ENCODE data around the gene KYNU.

KYNU gene

DNA sequence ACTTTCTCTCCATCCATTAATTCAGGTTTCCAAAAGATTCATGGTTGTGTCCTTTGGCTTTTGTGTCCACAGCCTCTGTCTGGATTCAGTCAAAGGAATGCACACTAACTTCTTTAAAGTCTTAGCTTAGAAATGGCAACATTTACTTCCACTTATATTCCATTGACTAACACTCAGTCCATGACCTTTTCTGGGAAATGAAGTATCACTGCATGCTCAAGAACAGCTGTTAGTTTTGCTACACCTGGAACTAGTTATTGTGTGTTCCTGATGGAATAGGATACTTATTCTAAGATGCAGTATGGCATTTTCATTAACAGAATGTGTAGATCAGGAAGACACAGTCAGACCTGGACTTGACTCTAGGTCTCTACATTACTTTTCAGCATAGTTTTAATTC, 88.8 kb downstream of the KYNU start:
- DNase-seq, result no peak

DNA sequence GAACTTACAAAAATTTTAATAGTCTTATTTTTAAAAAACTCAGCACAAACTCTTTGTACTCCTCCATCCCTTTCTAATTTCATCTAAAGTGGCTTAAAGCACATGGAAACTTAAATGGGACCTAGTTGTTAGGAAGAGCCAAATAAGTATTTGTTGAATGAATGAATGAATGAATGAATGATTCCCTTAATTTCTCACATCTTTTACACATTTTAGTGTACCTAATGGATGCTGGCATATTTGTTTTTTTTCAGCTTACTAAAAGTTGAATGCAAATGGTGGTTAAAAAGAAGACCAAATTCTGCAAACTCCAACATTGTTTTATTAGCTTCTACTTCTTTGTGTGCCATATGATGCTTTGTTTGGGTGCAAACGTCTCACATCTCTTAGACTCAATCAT, 89.6 kb downstream of the KYNU start:
- no peak for DNase-seq

DNA sequence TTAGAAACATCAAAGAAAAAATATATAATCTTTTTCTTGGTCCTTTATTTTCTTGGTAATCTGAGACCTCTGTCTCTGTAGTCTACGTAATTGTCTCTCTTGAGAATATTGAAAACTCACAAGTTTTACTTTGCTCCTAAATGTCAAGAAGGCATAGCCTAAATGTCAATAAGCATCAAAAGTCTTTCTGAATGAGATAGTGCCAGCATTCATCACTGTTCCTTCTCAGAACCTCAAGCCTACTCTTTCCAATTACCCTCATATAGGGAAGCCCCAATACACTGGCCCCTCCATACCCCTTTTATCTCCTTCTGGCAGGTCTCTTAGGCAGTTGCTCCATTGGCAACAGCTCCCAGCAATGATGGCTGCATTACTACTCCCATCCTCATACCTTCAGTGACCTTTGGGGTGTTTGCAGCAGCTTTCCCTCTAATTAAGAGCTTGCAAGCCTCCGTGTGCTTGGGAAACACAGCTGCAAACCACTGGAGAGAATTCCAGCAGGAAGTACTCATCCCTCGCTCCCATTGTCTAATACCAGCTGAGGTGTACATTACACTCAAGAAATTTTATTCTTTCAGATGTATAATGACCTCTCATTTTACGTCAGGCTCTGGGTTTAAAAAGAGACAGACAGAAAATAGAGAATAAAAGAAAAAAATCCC, 95.8 kb downstream of the KYNU start:
- peak; percentile 23 for DNase-seq

DNA sequence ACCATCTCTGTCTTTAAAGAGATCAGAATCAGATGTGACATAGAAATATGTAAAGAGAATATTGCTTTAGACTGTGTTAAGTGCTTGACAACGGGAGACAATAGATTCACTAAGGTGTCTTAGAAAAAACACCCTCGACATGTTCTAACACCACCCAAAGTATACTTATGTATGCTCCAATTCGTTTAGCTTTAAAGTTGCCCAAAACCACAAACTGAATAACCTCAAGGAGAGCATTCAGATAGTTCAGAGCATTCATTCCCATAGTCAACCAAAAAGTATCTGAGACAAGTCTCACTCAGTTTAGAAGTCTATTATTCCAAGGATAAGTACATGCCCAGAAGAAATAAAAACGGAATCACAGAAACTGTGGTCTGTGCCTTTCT, 96.4 kb downstream of the KYNU start:
- no peak for DNase-seq

DNA sequence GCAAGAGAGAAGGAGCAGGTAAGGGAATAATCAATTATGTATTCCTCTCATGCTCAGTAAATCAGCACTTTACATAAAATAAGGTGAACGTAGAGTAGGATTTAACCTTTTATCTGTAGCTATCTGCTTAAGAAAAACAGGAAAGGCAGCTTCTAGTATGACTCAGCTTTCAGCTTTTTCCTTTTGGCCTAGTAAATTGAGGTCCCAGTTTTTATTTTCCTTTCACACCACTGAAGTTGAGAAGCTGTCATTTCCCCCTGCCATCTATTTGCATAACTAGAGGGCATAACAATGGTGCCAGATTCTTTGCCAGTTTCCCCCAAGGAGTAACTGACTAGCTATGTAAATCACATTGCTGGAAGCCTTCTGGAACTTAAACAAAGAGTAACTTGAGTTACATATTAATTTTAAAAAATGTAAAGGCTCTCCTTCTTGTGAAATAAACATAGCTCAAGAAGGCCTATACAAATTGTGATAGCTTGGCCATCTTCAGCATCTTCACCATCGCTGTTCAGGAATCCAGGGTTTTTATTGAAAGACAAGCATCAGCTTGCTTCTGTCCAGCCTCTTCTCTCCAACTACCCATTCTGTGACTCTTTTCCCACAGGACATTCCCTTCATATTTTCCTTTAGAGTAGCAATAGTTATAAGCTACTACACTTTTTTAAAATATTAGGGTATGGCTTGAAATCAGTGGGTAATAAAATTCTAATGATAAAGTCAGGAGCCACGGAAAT, 97.0 kb downstream of the KYNU start:
- DNase-seq, result peak; percentile 79

DNA sequence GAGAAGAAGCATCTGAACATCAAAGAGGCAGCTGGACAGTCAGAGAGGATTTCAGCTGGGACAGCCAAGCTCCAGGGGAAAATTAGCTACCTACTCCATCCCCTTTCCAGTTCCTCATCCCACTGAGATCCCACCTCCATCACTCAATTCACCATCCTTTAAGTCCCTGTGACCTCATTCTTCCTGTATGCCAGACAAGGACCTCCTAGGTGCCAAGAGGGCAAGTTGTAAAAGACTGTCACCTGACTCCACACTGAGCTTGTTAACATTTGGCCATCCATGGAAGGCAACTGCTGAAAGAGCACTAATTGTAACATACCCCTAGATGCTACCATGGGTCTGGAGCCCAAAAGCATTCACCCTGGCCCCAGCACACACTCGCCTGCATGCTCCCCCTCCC, 97.8 kb downstream of the KYNU start:
- DNase-seq, result no peak

DNA sequence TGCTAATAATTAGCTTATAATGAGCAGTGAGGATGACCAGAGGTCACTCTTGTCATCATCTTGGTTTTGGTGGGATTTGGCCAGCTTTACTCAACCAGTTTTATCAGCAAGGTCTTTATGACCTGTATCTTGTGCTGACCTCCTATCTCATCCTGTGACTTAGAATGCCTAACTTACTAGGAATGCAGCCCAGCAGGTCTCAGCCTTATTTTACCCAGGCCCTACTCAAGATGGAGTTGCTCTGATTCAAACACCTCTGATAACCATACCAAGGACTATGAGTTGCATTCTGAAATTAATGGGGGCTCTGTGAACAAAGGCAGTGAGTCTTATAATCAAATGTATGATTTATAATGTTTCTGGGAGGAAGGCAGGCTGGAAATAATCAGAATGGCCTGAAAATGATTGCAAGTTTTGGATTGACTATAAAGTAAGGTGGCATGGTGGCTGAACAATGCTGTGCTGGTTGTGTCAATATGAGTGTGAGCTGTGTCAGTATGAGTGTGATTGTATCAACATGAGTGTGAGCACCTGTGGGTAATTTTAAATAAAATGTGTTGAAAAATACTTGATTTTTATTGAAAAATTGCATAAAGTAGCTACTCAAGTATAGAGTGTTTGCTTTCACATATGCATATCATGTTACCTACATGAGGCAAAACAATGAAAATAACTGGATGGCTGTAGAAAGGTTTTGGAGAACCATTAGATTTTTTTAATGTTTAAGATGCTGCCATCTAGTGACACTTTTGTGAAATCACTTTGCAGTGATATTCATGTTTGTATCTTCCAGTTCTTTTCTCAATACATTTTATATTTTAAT, 103.0 kb downstream of the KYNU start:
- DNase-seq, result peak; percentile 48

DNA sequence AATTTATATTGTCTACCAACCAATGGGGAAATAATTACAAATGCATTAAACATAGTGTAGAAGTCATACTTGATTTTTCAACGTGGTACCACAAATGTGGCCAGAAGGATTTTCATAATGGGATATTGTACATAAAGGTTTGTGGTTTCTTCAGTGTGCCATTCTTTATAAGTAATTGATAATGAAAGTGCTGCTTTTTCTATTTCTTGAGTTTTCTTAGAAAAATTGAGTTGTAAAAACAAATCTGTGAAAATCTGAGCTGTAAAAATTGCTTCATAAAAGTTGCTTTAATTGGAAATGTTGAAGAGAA, 103.6 kb downstream of the KYNU start:
- DNase-seq, result no peak

DNA sequence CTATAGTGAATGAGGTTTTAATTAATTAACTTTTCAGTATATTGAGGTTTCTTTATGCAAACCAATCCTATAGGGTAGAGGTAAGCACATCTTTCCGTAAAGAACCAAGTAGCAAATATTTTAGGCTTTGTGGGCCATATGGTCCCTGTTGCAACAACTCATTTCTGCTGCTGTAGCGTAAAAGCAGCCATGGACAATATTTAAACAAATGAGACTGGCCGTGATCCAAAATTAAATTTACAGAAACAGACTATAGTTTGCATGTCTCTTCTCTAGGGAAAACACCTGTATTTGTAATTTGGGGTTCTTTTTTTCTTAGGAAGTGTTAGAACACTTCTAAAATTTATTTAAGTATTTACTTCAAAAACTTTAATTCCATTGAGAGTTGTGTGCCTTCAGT, 104.3 kb downstream of the KYNU start:
- DNase-seq, result no peak

DNA sequence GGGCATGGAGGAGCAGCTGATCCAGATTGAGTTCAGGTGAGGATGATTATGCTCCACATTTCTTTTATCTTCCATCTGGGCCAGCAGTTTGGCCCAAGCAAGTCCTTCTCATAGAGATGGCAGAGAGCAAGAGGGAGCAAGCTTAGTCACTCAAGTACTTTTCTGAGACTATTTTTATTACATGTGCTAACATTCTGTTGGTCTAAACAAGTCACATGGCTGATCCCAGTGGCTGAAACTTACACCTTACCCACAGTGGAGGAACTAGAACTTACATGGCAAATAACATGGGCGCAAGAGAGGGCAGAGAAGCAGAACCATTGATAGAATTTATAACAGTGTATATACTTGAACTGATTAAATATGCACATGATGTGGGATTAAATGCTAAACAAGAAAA, 105.7 kb downstream of the KYNU start:
- DNase-seq, result no peak

DNA sequence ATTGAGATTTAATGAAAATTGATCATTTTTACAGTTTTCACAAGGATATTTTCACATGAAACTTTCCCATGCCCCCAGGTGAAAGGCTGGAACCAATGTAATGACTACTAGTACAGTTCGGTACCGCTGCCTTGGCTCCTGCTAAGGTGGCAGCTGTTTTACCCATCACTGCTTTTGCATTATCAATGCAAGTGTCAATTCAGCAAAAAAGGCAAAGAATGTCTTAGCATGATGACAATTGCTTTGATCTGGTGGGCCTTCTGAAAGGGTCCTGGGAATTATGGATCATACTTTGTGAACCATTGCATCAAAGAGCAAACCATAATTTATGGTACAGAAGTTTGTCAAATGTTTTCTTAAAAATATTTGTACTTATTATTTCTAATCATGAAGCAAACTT, 107.2 kb downstream of the KYNU start:
- DNase-seq, result no peak

DNA sequence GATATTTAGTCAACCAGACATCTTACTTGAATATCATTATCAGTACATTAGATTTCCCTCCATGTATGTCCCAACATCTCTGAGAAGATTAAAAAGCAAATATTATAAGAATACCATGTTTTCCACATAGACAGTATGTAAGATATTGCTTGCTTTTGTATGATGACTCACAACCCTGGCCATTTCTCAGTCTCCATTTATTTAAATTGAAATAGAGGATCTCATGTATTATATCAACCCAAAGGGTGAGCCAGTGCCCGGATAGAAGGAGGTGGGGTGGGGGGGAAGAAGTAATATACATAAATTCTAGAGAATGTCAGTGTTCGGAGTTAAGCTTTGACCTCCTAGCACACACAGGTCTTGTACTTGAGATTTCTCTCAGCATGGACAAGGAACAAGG, 109.6 kb downstream of the KYNU start:
- no peak for DNase-seq

DNA sequence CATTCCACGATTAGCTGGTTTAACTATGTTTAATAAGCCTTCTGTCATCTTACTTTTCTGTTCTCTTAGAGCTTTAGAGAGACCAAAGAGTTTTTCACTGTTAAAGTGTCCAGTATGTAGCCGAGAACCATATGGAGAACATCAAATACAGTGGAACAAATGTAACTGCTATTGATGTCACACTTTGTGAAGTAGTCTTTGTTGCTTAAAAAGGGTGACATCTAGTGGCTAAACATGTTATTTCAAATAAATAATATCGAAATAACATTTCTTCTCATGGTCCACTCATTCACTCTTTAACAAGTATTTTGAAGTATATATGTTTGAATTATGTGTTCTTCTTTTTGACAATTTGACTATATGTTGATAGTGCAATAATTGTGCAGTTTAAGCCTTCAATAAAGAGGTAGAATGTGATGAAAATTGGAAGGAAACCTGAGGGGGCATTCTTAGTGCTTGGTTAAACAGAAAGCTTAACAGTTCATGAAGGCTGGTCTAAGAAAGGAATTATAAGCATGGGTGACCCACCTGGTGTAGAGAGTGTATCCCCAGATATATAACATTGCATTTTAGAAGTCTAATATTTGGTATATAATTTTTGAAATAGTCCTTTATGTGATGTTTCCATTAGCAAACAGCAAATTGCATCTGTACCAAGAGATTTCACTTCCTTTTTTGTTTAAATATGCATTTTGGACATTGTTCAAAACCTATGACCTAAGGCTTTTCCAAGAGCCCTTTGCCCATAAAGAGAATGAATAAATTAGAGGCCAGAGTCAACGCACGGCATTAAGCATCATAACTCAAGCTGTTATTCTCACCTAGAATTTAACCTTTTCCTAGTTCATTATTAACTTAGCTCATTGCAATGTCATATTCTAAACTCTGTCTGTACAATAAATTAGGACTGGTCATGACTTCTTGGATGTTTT, 112.1 kb downstream of the KYNU start:
- DNase-seq, result peak; percentile 29

DNA sequence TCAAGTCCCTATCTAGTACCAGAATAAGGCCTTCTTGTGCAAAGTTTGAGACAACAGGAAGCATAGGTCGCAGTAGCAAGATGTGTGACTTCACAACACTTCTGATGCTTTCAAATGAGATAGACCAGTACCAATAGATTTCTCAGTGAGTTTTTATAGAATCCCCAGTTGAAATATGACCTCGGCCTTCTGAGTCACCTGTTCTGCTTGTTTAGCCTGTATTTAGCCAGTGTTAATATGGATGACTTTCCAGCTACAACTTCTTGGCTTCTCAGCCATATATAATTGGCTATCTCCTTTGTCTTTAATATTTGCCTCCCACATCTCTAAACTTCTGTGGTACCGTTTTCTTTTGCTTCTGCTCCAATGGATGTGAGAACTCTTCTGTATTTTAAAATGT, 113.8 kb downstream of the KYNU start:
- DNase-seq, result no peak

DNA sequence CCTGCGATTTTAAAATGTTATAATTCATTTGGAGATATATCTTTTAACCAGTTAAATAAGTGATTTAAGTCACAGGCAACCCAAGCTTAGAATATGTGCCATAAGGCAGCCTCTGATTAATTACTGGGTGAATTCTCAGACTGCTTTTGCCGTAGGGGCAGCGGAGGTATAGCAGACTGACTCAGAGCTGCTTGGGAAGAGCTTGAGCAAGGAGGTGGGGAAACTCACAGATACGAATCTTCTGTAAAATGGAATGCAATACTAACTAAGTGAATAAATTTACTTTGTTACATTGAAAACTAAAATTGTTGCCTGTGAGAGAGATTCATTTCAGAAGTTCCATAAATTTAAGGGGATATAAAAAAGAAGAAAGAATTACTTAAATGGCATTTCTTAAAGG, 115.4 kb downstream of the KYNU start:
- no peak for DNase-seq

DNA sequence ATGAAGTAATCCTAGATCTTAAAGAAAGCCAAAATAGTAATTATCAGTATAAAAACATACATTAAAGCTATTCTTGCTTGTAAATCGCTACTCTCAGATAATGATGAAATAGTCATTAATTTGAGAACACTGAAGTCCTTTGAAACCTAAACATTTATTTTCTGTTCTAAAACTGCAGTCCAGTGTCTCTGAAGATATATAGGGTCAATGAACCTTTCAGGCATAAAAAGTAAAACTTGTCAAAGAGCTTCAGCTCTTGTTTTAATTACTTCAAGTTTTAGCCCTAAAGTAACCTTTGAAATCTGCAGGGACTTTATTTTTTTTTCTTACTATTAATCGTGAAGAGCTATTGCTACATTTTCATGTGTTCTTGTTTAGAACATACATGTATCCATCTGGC, 116.3 kb downstream of the KYNU start:
- no peak for DNase-seq

DNA sequence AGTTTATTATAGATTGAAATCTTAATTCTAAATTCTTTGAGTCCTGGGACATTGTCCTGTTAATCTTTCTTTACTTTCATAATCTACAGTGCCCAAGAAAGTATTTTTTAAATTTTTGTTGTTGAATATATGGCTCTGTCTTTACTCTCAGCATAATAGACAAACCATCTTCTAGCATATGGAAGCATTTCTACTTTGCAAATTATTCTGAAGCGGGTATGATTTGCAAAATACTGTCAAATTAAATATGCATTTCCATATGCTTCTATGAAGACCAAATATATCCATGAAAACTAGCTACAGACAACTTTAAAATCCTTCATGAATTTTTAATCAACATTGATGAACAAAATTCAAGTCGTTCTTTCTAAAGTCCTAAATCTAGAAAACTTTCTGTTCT, 117.2 kb downstream of the KYNU start:
- DNase-seq, result no peak

DNA sequence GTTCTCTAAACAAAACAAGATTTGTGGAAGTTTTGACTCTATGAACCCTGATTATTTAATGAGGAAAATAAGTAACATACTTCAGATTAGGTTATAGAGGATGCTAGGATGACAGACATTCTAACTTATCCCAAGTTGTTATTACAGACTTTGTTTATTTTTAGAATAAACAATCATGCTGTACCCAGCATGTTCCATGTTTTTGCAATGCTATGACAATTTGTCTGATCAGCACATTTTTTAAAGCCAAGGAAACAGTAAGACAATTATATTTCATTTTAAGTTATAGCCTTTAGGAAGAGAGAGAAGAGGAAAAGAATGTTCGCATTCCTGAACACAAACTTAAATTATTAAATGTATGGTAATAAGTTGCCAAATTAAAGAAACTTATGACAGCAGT, 119.8 kb downstream of the KYNU start:
- DNase-seq, result no peak

DNA sequence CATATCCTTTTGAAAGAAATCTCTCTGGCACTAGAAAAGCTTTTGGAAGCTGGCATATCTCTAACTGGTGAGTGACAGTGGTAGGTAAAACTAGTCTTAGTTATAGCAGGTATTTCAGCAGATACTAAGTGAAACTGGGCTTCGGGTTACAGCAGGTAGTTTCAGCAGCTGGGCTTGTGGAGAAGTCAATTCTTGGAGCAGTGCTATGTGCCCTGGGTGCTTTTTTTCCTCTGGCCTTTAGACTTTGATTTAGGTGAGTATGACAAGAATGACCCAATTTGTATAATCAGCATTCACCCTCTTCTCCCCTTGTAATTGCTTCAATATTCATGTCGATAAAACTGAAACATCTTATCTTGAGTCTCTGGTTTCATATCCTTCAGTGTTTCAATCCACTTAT, 123.1 kb downstream of the KYNU start:
- DNase-seq, result no peak

DNA sequence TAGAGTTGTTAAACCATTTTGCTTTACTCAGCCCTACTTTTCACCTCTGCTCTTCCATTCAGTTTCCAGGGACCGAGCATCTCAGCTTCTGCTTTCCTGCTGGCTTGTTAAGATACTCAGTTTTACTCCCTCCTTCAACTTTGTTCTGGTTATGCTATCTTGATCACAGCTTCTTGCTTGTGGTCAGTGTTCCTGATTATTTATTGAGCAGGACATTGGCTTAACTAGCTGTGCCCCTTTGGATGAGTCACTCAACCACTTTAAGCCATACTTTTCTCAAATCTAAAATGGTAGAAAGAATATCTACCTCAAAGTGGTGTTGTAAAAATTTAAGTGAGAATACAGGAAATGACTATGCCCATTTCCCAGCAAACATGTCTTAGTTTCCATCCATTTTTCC, 124.0 kb downstream of the KYNU start:
- no peak for DNase-seq

DNA sequence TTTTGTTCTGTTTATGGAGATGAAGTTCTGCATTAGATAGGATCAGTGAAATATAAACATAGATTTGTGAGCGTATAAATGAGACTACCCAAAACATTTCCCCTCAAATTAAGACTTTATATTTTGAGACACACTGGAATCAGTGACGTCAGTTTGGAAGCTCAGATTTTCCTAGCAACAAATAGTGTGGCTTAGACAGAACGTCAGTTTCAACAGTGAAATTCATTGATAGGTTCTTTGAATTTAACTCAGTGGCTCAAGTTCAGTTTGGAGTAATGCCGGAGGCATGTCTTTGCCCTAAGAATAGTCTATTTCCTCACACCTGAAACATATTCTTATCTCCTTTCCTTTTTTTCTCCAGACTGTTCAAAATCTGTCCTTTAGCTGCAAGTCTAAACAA, 138.2 kb downstream of the KYNU start:
- no peak for DNase-seq

DNA sequence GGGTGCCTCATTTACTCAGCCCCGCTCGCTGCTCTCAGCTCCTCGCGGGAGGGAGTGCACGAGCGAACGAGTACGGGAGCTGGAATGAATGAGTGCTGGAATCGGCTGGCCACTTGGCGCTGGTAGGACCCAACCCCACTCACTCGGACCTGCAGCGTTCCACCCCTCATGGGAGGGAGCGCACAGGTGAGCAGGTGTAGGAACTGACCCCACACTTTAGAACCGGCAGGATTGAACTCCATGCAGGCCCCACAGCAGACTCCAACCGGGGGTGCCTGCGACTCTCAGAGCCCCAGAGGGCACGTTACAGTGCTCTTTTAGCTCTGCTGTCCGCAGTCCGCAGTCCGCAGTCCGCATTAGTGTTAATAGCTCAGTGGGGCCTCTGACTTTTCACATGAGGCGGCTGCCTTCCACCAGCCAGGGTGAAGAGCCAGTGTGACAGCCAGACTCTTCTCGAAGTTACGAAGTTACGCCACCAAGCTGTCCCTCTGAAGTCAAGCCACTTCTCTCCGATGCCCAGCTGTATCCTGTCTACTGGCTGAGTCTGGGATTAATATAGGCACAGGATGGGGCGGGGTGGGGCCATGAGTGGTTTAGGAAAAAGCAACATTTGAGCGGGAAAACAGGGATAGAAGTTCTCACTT, 149.1 kb downstream of the KYNU start:
- peak; percentile 5 for DNase-seq

Measured in fibroblast of skin of scalp (primary cell).